WI38 (cell line): Measurements from ENCODE around the gene INHA.

ENCODE experiments used
- H3K4me3 ChIP-seq: 2 replicates; pipeline ENCODE4 v1.5.1; 2011; ENCODE audit warnings: low read depth, mild to moderate bottlenecking, control low read depth, low read length
- CTCF ChIP-seq: IDR thresholded peaks from 2 replicates; pipeline ENCODE4 v1.5.1; 2012; ENCODE audit warnings: low read depth, mild to moderate bottlenecking, control low read depth, low read length

The INHA gene

GRCh38 chr2:219536967-219537366 is 35.1 kb upstream of the INHA start:
- no peak for TF ChIP-seq CTCF
- no peak overlapping the region for H3K4me3 ChIP-seq

- H3K4me3 ChIP-seq: no peak overlapping the region
- TF ChIP-seq CTCF: no peak
Measured at GRCh38 chr2:219537657-219538488, 34.2 kb upstream of the INHA start.

GRCh38 chr2:219538504-219538951 is 33.6 kb upstream of the INHA start:
- no peak overlapping the region for H3K4me3 ChIP-seq
- TF ChIP-seq CTCF: no peak

- TF ChIP-seq CTCF: no peak
- H3K4me3 ChIP-seq: no peak overlapping the region
Measured at GRCh38 chr2:219538956-219539788, 32.9 kb upstream of the INHA start.

GRCh38 chr2:219539926-219540678 is 32.0 kb upstream of the INHA start:
- TF ChIP-seq CTCF: no peak
- H3K4me3 ChIP-seq: no peak overlapping the region

GRCh38 chr2:219540784-219541504 is 31.2 kb upstream of the INHA start:
- TF ChIP-seq CTCF: no peak
- H3K4me3 ChIP-seq: no peak overlapping the region
